NAMALWA (cell line): ENCODE data around the gene KIFC3.
A peak's percentile ranks its signal among the peaks of the same experiment; 100 is the strongest.

ENCODE experiments used
- DNase-seq: peaks from one replicate; pipeline ENCODE4 v3.0.0-alpha.2; 2015; ENCODE audit warnings: low spot score

The KIFC3 gene

GRCh38 chr16:57765160-57765728, 37.0 kb downstream of the KIFC3 start:
- DNase-seq = no peak

GRCh38 chr16:57764341-57765159, 37.7 kb downstream of the KIFC3 start:
- peak; percentile 98 for DNase-seq

- DNase-seq = peak; percentile 15
Observed at GRCh38 chr16:57764006-57764340, 38.3 kb downstream of the KIFC3 start.

GRCh38 chr16:57763285-57764005, 38.8 kb downstream of the KIFC3 start:
- no peak for DNase-seq

- DNase-seq = no peak
Observed at GRCh38 chr16:57762365-57763040, 39.8 kb downstream of the KIFC3 start.

- no peak for DNase-seq
Observed at GRCh38 chr16:57761957-57762356, 40.3 kb downstream of the KIFC3 start.

GRCh38 chr16:57761301-57761700, 41.0 kb downstream of the KIFC3 start:
- no peak for DNase-seq

GRCh38 chr16:57760357-57761160, 41.7 kb downstream of the KIFC3 start:
- no peak for DNase-seq

GRCh38 chr16:57759541-57760356, 42.5 kb downstream of the KIFC3 start:
- no peak for DNase-seq

- DNase-seq = no peak
Observed at GRCh38 chr16:57759131-57759530, 43.2 kb downstream of the KIFC3 start.

- no peak for DNase-seq
Observed at GRCh38 chr16:57758331-57759117, 43.8 kb downstream of the KIFC3 start.

GRCh38 chr16:57757883-57758282, 44.4 kb downstream of the KIFC3 start:
- DNase-seq = no peak

- DNase-seq = peak; percentile 87
Observed at GRCh38 chr16:57757326-57757786, 44.9 kb downstream of the KIFC3 start.

- no peak for DNase-seq
Observed at GRCh38 chr16:57756424-57757325, 45.6 kb downstream of the KIFC3 start.

- no peak for DNase-seq
Observed at GRCh38 chr16:57755726-57756423, 46.4 kb downstream of the KIFC3 start.

- no peak for DNase-seq
Observed at GRCh38 chr16:57755061-57755684, 47.1 kb downstream of the KIFC3 start.

GRCh38 chr16:57754354-57755060, 47.8 kb downstream of the KIFC3 start:
- no peak for DNase-seq
